HG03064 (cell line): ENCODE measurements around the gene LRRC14B.

Experiments
- ATAC-seq: cut with Tn5 transposase; IDR thresholded peaks from one replicate; pipeline ENCODE4 v1.9.1; 2021; ENCODE audit warnings: low read depth; ENCODE audit not compliant: unreplicated experiment

LRRC14B gene

GRCh38 chr5:191036-191948 lies at the start of gene LRRC14B:
Gene LRRC14B, plus strand, starts transcription at chr5:191495. Its CDS starts 44 bp downstream, at chr5:191539.
- no peak for ATAC-seq

- no peak for ATAC-seq
Observed at GRCh38 chr5:141761-142160, 49.5 kb upstream of the LRRC14B start.

- ATAC-seq = no peak
Observed at GRCh38 chr5:142246-142810, 49.0 kb upstream of the LRRC14B start.

GRCh38 chr5:143041-143440 lies 48.3 kb upstream of the LRRC14B start:
- no peak for ATAC-seq

GRCh38 chr5:144941-145340 lies 46.4 kb upstream of the LRRC14B start:
- ATAC-seq = no peak

GRCh38 chr5:145585-146323 lies 45.5 kb upstream of the LRRC14B start:
- ATAC-seq = no peak

GRCh38 chr5:147751-148150 lies 43.5 kb upstream of the LRRC14B start:
- ATAC-seq = no peak

GRCh38 chr5:149745-150485 lies 41.4 kb upstream of the LRRC14B start:
- no peak for ATAC-seq

- ATAC-seq = no peak
Observed at GRCh38 chr5:150746-151145, 40.5 kb upstream of the LRRC14B start.

- no peak for ATAC-seq
Observed at GRCh38 chr5:152077-152476, 39.2 kb upstream of the LRRC14B start.

GRCh38 chr5:153256-153655 lies 38.0 kb upstream of the LRRC14B start:
- ATAC-seq = no peak

GRCh38 chr5:154236-154635 lies 37.1 kb upstream of the LRRC14B start:
- no peak for ATAC-seq

- ATAC-seq = no peak
Observed at GRCh38 chr5:154826-155225, 36.5 kb upstream of the LRRC14B start.

GRCh38 chr5:155651-156410 lies 35.5 kb upstream of the LRRC14B start:
- no peak for ATAC-seq

GRCh38 chr5:156411-157072 lies 34.8 kb upstream of the LRRC14B start:
- ATAC-seq = no peak

- no peak for ATAC-seq
Observed at GRCh38 chr5:157126-157715, 34.1 kb upstream of the LRRC14B start.

- no peak for ATAC-seq
Observed at GRCh38 chr5:157801-158200, 33.5 kb upstream of the LRRC14B start.

- no peak for ATAC-seq
Observed at GRCh38 chr5:158807-159447, 32.4 kb upstream of the LRRC14B start.
